GM12892 (cell line): ENCODE data around the gene IFNK.

Experiments
- DNase-seq: peaks from one replicate; pipeline ENCODE4 v3.0.0; 2011; ENCODE audit not compliant: insufficient read length
- FAIRE-seq: peaks from 2 replicates; lab custom pipeline; 2011; peaks lifted over from hg19 to GRCh38; lab: Jason Lieb, UNC
- POLR2A ChIP-seq: IDR thresholded peaks from 2 replicates; pipeline ENCODE4 v1.6.1; 2011; ENCODE audit warnings: low read depth, low read length, control low read depth
- POLR2AphosphoS5 ChIP-seq: IDR thresholded peaks from 2 replicates; pipeline ENCODE4 v1.6.1; 2011; ENCODE audit warnings: low read depth, low read length, control low read depth
- TAF1 ChIP-seq: IDR thresholded peaks from 2 replicates; pipeline ENCODE4 v1.6.1; 2011; ENCODE audit warnings: low read depth, mild to moderate bottlenecking, control low read depth, low read length, borderline replicate concordance

The IFNK gene

GRCh38 chr9:27533311-27533710 is 9.2 kb downstream of the IFNK start:
- DNase-seq (no peak), FAIRE-seq (no peak)
- TF ChIP-seq TAF1 (no peak), POLR2AphosphoS5 (no peak)

- FAIRE-seq: no peak
- TF ChIP-seq TAF1 (no peak), POLR2AphosphoS5 (no peak), POLR2A (no peak)
Observed at GRCh38 chr9:27534131-27534530, 10.0 kb downstream of the IFNK start.

GRCh38 chr9:27534658-27535209 is 10.6 kb downstream of the IFNK start:
- no peak for FAIRE-seq
- no peak for TF ChIP-seq TAF1
- TF ChIP-seq POLR2A: no peak
- no peak for TF ChIP-seq POLR2AphosphoS5
- DNase-seq: no peak

More at GRCh38 chr9:27534131-27534530, 10.0 kb downstream of the IFNK start:
- no peak for DNase-seq

GRCh38 chr9:27535701-27536118 is 11.6 kb downstream of the IFNK start:
- DNase-seq (no peak), FAIRE-seq (no peak)
- TF ChIP-seq POLR2A (no peak), TAF1 (no peak), POLR2AphosphoS5 (no peak)

- no peak for TF ChIP-seq POLR2AphosphoS5
- no peak for TF ChIP-seq TAF1
- FAIRE-seq (no peak), DNase-seq (no peak)
Observed at GRCh38 chr9:27536168-27536567, 12.1 kb downstream of the IFNK start.

GRCh38 chr9:27537027-27537435 is 12.9 kb downstream of the IFNK start:
- TF ChIP-seq TAF1 (no peak), POLR2A (no peak), POLR2AphosphoS5 (no peak)
- FAIRE-seq: no peak
- DNase-seq: no peak

GRCh38 chr9:27537756-27538155 is 13.7 kb downstream of the IFNK start:
- no peak for DNase-seq
- FAIRE-seq: no peak
- TF ChIP-seq TAF1: no peak
- no peak for TF ChIP-seq POLR2A
- no peak for TF ChIP-seq POLR2AphosphoS5

GRCh38 chr9:27538647-27539046 is 14.6 kb downstream of the IFNK start:
- peak; percentile 40 for FAIRE-seq

GRCh38 chr9:27539479-27540441 is 15.7 kb downstream of the IFNK start:
- DNase-seq (no peak), FAIRE-seq (no peak)
- TF ChIP-seq POLR2AphosphoS5: no peak
- no peak for TF ChIP-seq TAF1
- TF ChIP-seq POLR2A: no peak

More at GRCh38 chr9:27538647-27539046, 14.6 kb downstream of the IFNK start:
- no peak for DNase-seq
- no peak for TF ChIP-seq POLR2AphosphoS5
- no peak for TF ChIP-seq POLR2A
- no peak for TF ChIP-seq TAF1

- FAIRE-seq: no peak
- no peak for DNase-seq
- no peak for TF ChIP-seq TAF1
- TF ChIP-seq POLR2AphosphoS5: no peak
- TF ChIP-seq POLR2A: no peak
Observed at GRCh38 chr9:27540502-27540901, 16.4 kb downstream of the IFNK start.

GRCh38 chr9:27541740-27542139 is 17.6 kb downstream of the IFNK start:
- FAIRE-seq (no peak), DNase-seq (no peak)
- TF ChIP-seq TAF1: no peak
- TF ChIP-seq POLR2AphosphoS5: no peak
- TF ChIP-seq POLR2A: no peak

GRCh38 chr9:27542508-27542907 is 18.4 kb downstream of the IFNK start:
- FAIRE-seq (no peak), DNase-seq (no peak)
- TF ChIP-seq TAF1 (no peak), POLR2AphosphoS5 (no peak), POLR2A (no peak)
